Skeletal muscle satellite cell (primary cell): Measurements from ENCODE around the gene LRBA.
A peak's percentile ranks its signal among the peaks of the same experiment; 100 is the strongest.

ENCODE experiments used
- H3K27me3 ChIP-seq: 2 replicates; pipeline ENCODE4 v1.7.0; 2013; ENCODE audit warnings: low read length; ENCODE audit not compliant: control insufficient read depth, insufficient read depth
- H3K36me3 ChIP-seq: 2 replicates; pipeline ENCODE4 v1.7.0; 2013; ENCODE audit warnings: mild to moderate bottlenecking, control low read depth, low read length; ENCODE audit not compliant: insufficient read depth
- H3K4me1 ChIP-seq: 2 replicates; pipeline ENCODE4 v1.7.0; 2013; ENCODE audit warnings: low read length; ENCODE audit not compliant: control insufficient read depth, insufficient read depth
- H3K4me2 ChIP-seq: 2 replicates; pipeline ENCODE4 v1.7.0; 2013; ENCODE audit warnings: mild to moderate bottlenecking, low read length
- H3K4me3 ChIP-seq: 2 replicates; pipeline ENCODE4 v1.7.0; 2013; ENCODE audit warnings: low read length
- H3K9ac ChIP-seq: 2 replicates; pipeline ENCODE4 v1.7.0; 2013; ENCODE audit warnings: mild to moderate bottlenecking, low read depth, low read length, moderate library complexity
- H3K9me3 ChIP-seq: replicated peaks from 2 replicates; pipeline ENCODE4 v1.7.0; 2013; ENCODE audit warnings: mild to moderate bottlenecking, control low read depth, low read length

The LRBA gene

DNA sequence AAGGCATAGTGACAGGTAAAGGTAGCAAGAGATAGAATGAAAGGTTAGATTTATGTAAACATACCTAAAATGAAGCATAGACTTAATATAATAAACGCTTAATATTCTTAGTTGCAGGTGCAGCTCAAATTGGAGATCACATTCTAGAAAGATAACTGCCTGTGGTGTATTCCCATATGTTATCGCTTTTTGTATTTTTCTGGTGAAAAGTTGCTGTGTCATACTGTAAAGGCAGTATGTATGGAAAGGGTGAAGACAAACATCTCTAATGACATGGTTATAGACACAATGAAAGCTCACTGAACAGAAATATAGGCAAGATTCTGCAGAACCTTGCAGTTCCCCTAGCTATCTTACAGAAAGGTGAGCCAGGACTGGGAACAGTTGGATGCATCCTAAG is 696.6 kb downstream of the LRBA start:
- Histone ChIP-seq H3K4me1 (peaks cover 7% of the 10 kb centered on the region), H3K4me3 (no peak overlapping the region), H3K4me2 (no peak overlapping the region), H3K36me3 (no peaks in the 10 kb centered on the region), H3K9me3 (no peaks in the 10 kb centered on the region), H3K9ac (no peak overlapping the region), H3K27me3 (no peaks in the 10 kb centered on the region)

DNA sequence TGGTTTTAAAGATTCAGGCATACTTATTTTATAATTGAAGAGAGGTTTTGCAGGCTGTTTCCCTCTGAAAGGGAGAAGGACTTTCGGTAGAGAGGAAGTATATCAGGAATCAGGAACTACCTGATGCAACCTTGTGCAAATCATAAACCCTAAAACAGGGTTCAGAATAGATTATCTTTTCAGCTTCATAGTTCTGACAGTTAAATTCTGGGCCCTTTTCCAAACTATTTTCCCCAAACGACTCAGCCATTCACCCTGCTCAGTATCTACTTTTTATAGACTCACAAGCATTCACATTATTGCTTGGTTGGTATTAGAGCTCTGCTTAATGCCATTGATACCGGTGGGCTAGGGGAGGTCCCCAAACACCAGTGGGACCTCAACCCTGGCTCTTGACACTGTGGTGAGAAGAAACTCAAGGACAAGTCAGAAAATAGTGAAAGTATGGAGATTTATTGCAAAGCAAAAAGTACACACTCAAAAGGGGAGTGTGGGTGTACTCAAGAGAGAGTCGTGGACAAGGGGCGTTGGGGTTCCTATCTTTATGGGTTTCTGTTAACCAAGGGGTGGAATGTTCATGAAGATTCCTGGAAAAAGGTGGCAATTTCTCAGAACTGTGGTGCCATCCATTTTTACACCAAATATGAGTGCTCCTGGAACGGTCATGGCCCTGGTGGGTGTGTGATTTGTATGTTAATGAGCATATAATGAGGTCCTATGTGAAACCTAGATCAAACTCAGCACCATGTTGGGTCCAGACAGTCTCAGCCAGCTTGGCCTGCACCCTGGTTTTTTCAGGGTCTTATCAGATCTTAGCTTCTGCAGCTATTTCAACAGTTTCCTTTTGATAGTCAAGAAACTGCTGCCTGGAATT is 698.5 kb downstream of the LRBA start:
- H3K27me3 ChIP-seq: no peaks in the 10 kb centered on the region
- H3K9ac ChIP-seq: no peak overlapping the region
- H3K36me3 ChIP-seq: no peaks in the 10 kb centered on the region
- no peaks in the 10 kb centered on the region for H3K4me1 ChIP-seq
- no peak overlapping the region for H3K4me3 ChIP-seq
- H3K9me3 ChIP-seq: no peaks in the 10 kb centered on the region
- H3K4me2 ChIP-seq: no peak overlapping the region

DNA sequence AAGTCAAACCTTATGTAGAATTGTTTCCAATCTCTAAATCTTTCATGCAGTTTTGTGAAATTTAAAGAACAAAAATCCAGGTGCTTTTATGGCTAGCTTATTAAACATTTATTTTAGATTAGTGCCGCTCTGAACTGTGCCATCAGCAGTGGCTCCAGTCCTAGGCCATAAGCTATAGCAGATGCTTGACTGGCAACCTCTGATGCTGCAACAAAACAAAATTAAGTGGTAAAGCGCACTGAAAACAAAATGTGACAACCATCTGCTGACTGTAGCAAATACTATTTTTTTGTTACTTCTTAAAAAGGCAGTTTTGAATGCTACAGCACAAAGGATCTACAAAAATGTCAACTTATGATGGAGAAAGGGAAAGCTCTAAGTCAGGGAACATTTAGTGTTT is 699.4 kb downstream of the LRBA start:
- Histone ChIP-seq H3K4me3 (no peak overlapping the region), H3K4me2 (no peak overlapping the region), H3K27me3 (no peaks in the 10 kb centered on the region), H3K4me1 (peaks cover 3% of the 10 kb centered on the region), H3K9me3 (no peaks in the 10 kb centered on the region), H3K36me3 (no peaks in the 10 kb centered on the region), H3K9ac (no peak overlapping the region)

DNA sequence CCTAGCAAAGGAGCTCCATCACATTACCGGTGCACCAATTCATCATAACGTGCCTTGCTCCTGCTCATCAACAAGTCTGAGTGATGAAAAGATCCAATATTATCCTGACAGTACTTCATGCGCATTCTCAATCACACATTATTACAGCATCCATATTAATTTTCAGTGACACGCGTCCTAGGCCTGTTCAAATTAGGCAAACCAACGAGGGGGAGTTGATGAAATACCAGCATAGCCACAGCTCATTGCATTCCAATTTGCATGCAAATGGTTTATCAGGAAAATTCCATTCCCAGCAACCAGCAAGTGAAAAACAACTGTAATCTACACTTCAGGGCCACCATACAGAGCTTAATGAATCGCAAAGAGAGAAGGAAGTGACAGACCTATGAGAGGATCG is 699.9 kb downstream of the LRBA start:
- H3K4me2 ChIP-seq: no peak overlapping the region
- H3K9me3 ChIP-seq: no peaks in the 10 kb centered on the region
- H3K27me3 ChIP-seq: no peaks in the 10 kb centered on the region
- peaks cover 8% of the 10 kb centered on the region for H3K4me1 ChIP-seq
- no peak overlapping the region for H3K9ac ChIP-seq
- no peak overlapping the region for H3K4me3 ChIP-seq
- no peaks in the 10 kb centered on the region for H3K36me3 ChIP-seq

DNA sequence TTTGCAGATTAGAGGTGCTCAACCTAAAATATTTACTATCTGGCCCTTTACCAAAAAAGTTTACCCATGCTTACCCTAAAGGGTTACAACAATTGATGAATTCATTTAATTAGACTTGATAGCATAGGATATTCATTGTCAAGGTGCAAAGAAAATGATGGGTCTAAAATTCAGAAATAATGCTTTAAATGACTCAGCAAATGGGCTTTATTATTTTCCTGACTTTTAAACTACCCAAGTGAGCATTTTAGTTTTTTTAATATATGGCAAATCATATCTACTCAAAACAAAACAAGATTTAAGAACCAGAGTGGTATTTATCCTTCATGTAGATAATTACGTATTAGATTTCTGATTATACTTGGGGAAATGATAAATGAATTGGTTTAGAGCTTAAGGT is 701.1 kb downstream of the LRBA start:
- H3K4me1 ChIP-seq: peaks cover 19% of the 10 kb centered on the region
- H3K9ac ChIP-seq: no peak overlapping the region
- H3K9me3 ChIP-seq: no peaks in the 10 kb centered on the region
- H3K4me3 ChIP-seq: no peak overlapping the region
- H3K36me3 ChIP-seq: no peaks in the 10 kb centered on the region
- H3K27me3 ChIP-seq: no peaks in the 10 kb centered on the region
- H3K4me2 ChIP-seq: no peak overlapping the region

DNA sequence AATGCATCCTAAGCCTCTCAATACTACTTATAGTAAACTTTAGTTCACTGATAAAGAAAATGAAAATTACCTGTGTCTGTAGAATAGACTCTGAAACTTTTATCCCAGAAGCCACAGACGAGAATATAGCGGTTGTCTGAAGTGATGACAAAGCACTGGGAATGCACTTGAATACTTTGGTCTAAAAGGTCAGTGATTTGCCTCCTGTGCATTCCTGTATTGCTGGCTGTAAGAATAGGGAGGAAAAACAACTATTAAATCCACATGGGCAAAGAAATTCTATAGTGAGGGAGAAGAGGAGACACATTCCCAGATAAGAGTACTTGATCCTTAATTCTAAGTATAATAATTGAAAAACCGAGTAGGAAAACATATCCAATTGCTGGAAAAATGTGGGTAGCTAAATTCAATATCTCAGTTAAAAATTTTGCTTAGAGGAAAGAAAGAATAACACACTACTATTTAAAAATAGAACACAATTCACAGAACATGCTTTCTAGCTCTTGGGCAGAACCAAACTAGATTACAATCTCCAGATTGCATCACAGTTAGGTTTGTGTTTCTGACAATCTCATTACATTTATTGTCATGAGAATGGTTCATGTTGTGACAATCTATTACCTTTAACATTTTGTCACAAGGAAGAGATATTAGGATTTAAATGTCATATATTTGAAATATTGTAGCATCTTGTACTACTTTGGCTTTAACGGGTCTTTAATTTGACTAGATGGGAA is 704.8 kb downstream of the LRBA start:
- no peaks in the 10 kb centered on the region for H3K9me3 ChIP-seq
- peaks cover 44% of the 10 kb centered on the region for H3K4me1 ChIP-seq
- H3K4me2 ChIP-seq: no peak overlapping the region
- H3K4me3 ChIP-seq: no peak overlapping the region
- no peaks in the 10 kb centered on the region for H3K36me3 ChIP-seq
- no peaks in the 10 kb centered on the region for H3K27me3 ChIP-seq
- H3K9ac ChIP-seq: no peak overlapping the region

DNA sequence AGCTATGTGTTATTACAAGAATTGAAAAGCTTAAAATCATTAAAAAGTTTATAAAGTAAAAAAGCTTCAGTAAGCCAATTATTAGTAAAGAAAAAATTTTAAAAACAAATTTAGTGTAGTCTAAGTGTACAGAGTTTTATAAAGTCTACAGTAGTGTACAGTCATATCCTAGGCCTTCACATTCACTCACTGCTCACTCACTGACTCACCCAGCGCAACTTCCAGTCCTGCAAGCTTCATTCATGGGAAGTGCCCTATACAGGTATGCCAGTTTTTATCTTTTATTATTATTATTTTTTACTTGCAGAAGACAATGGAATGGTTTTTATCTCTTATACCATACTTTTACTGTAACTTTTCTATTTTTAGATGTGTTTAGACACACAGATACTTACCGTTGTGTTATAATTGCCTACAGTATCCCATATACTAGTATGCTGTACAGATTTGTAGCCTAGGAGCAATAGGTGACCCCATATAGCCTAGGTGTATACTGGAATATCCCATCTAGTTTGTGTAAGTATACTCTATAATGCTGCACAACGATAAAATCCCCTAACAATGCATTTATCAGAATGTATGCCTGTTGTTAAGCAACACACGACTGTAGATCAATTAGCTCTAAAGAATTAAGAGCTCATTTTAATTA is 706.1 kb downstream of the LRBA start:
- H3K4me2 ChIP-seq: no peak overlapping the region
- H3K27me3 ChIP-seq: no peaks in the 10 kb centered on the region
- H3K4me1 ChIP-seq: peaks cover 49% of the 10 kb centered on the region

DNA sequence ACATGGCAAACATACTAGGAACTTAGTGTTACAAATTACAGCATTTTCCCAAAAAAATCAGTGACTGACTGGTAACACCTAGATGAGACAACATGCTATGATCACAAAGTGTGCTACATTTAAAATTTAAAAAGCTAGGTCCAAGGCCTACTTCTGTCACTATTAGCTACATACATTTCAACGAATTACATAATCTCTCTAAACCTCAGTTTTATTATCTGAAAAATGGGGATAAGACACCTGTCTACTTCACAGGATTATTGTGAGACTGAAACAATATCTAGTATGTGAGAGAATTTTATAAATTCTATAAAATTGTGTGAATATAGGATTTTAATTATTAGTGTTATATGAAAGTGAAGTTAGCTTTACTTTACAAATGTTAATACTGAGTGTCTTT is 708.4 kb downstream of the LRBA start:
- peaks cover 62% of the 10 kb centered on the region for H3K4me1 ChIP-seq
- H3K9ac ChIP-seq: peak overlapping the region; percentile 59
- no peaks in the 10 kb centered on the region for H3K27me3 ChIP-seq
- no peak overlapping the region for H3K4me3 ChIP-seq
- no peak overlapping the region for H3K4me2 ChIP-seq
- H3K9me3 ChIP-seq: no peaks in the 10 kb centered on the region
- H3K36me3 ChIP-seq: no peaks in the 10 kb centered on the region

More for the DNA sequence above, 706.1 kb downstream of the LRBA start:
- no peak overlapping the region for H3K4me3 ChIP-seq
- peak overlapping the region; percentile 21 for H3K9ac ChIP-seq
- no peaks in the 10 kb centered on the region for H3K36me3 ChIP-seq
- no peaks in the 10 kb centered on the region for H3K9me3 ChIP-seq

DNA sequence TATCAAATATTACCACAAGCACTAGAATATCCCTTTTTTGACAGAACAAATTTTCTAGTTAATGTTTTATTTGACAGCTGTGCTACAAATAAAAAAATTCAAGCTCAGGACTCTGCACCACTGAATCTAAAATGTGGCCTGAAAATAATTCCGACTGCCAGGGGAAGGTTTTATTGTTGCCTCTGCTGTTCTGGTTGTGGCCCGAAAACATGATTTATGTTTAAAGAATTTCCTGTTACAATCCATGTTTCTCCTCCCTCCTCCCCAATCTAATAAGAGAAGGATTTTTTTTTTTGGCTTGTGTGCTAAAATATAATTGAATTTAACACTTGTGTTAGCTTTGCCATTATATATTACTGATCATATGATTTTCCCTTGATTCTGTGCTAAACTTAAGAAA is 709.1 kb downstream of the LRBA start:
- no peaks in the 10 kb centered on the region for H3K9me3 ChIP-seq
- H3K36me3 ChIP-seq: no peaks in the 10 kb centered on the region
- H3K9ac ChIP-seq: peak overlapping the region; percentile 59
- no peaks in the 10 kb centered on the region for H3K27me3 ChIP-seq
- peaks cover 64% of the 10 kb centered on the region for H3K4me1 ChIP-seq
- H3K4me3 ChIP-seq: no peak overlapping the region
- peak overlapping the region; percentile 65 for H3K4me2 ChIP-seq

DNA sequence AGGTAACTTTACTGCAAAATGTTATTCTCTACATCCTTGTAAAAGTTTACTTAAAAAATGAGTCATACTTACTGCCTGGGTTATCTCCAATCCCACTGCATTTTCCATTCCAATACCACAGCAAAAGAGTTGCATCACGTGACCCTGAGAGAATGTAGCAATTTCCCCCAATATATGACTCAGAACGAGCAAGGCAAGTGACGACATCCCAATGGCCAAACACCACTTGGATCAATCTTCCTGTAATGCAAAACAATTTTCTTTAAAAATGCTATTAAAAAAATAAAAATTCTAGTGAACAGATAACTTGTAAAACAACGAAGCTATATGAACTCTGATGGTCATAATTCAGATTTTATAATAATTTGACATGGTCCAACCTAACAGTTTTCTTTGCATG is 712.5 kb downstream of the LRBA start:
- no peaks in the 10 kb centered on the region for H3K9me3 ChIP-seq
- no peak overlapping the region for H3K4me3 ChIP-seq
- no peaks in the 10 kb centered on the region for H3K36me3 ChIP-seq
- H3K9ac ChIP-seq: no peak overlapping the region
- H3K4me2 ChIP-seq: no peak overlapping the region
- H3K4me1 ChIP-seq: peaks cover 35% of the 10 kb centered on the region
- no peaks in the 10 kb centered on the region for H3K27me3 ChIP-seq

DNA sequence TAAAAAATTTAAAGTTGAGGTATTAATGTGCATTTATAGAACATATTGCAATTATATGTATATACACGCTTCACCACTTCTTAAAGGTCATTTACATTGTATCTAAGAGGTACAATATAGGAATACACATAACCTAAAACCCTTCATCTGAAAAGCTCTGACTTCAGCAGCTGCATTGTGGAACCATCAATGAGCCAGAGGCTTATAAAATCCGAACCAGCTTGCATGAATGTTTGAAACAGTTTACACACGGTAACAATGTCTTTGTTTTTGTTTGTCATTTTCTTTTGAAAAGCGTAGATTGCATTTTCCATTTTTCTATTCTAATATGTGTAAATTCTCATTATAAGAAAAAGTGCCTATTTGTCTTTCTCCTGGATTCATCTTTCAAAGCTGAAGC is 715.3 kb downstream of the LRBA start:
- Histone ChIP-seq H3K9me3 (no peaks in the 10 kb centered on the region), H3K36me3 (no peaks in the 10 kb centered on the region), H3K4me2 (no peak overlapping the region), H3K4me3 (no peak overlapping the region), H3K9ac (no peak overlapping the region), H3K27me3 (no peaks in the 10 kb centered on the region), H3K4me1 (peaks cover 15% of the 10 kb centered on the region)
